ENCODE measurements around the gene C9orf78.

Gene C9orf78

GRCh38 chr9:129777769-129778130 is 57.3 kb downstream of the C9orf78 start:
- H3K9me3 ChIP-seq (ENCODE audit: control insufficient read depth, low read length) = no peaks in the 10 kb centered on the region
- H3K27me3 ChIP-seq (replicated peaks; ENCODE audit: control insufficient read depth, insufficient read depth, low read length) = no peaks in the 10 kb centered on the region
- peaks cover 39% of the 10 kb centered on the region for H3K4me1 ChIP-seq (ENCODE audit: control insufficient read depth, insufficient read depth, low read length)
- no peak for DNase-seq (ENCODE audit: low read depth)
- H3K9ac ChIP-seq (ENCODE audit: low read length) = peak overlapping the region; percentile 36
- peak overlapping the region; percentile 31 for H3K4me3 ChIP-seq (ENCODE audit: low read length)
- no peaks in the 10 kb centered on the region for H3K36me3 ChIP-seq (ENCODE audit: control insufficient read depth, insufficient read depth, low read length, severe bottlenecking)

Measured in adipocyte (in vitro differentiated cells).